ENCODE measurements around the gene INO80C.

The INO80C gene

GRCh38 chr18:35526495-35527059 lies 28.8 kb upstream of the INO80C start:
- Histone ChIP-seq H3K36me3 (replicated peaks; ENCODE audit: insufficient read depth, low read length) (no peaks in the 10 kb centered on the region), H3K9me2 (replicated peaks; ENCODE audit: insufficient read depth, low read length) (no peaks in the 10 kb centered on the region), H2AFZ (ENCODE audit: low read length) (no peak overlapping the region), H4K20me1 (ENCODE audit: insufficient read depth, low read length) (no peaks in the 10 kb centered on the region), H3K9ac (ENCODE audit: low read length) (no peak overlapping the region), H3K4me2 (ENCODE audit: low read depth, low read length) (no peak overlapping the region), H3K27me3 (replicated peaks; ENCODE audit: insufficient read depth, low read length) (no peaks in the 10 kb centered on the region), H3K4me1 (ENCODE audit: low read length) (no peaks in the 10 kb centered on the region), H3F3A (ENCODE audit: insufficient read depth, low read length) (no peaks in the 10 kb centered on the region), H3K79me2 (ENCODE audit: low read length) (no peaks in the 10 kb centered on the region), H3K4me3 (ENCODE audit: low read length) (no peak overlapping the region), H3K27ac (ENCODE audit: low read length) (no peak overlapping the region), H3K9me3 (replicated peaks; ENCODE audit: insufficient read depth, low read length) (no peaks in the 10 kb centered on the region)
- TF ChIP-seq EZH2 (optimal IDR thresholded peaks at IDR 0.05; ENCODE audit: low read depth, low read length): no peak
- TF ChIP-seq CTCF (IDR thresholded peaks at IDR 0.05; ENCODE audit: low read length): no peak
- TF ChIP-seq EZH2phosphoT487 (IDR thresholded peaks at IDR 0.05; ENCODE audit: low read length): no peak
- DNase-seq: no peak

GRCh38 chr18:35525795-35526494 lies 28.2 kb upstream of the INO80C start:
- no peak for TF ChIP-seq EZH2phosphoT487 (IDR thresholded peaks at IDR 0.05; ENCODE audit: low read length)
- TF ChIP-seq CTCF (IDR thresholded peaks at IDR 0.05; ENCODE audit: low read length): no peak
- TF ChIP-seq EZH2 (optimal IDR thresholded peaks at IDR 0.05; ENCODE audit: low read depth, low read length): no peak
- Histone ChIP-seq H3F3A (ENCODE audit: insufficient read depth, low read length) (no peaks in the 10 kb centered on the region), H3K4me3 (ENCODE audit: low read length) (no peak overlapping the region), H4K20me1 (ENCODE audit: insufficient read depth, low read length) (no peaks in the 10 kb centered on the region), H3K4me2 (ENCODE audit: low read depth, low read length) (no peak overlapping the region), H3K4me1 (ENCODE audit: low read length) (no peaks in the 10 kb centered on the region), H3K36me3 (replicated peaks; ENCODE audit: insufficient read depth, low read length) (no peaks in the 10 kb centered on the region), H3K79me2 (ENCODE audit: low read length) (no peaks in the 10 kb centered on the region), H3K9me3 (replicated peaks; ENCODE audit: insufficient read depth, low read length) (no peaks in the 10 kb centered on the region), H3K9ac (ENCODE audit: low read length) (no peak overlapping the region), H2AFZ (ENCODE audit: low read length) (no peak overlapping the region), H3K9me2 (replicated peaks; ENCODE audit: insufficient read depth, low read length) (no peaks in the 10 kb centered on the region), H3K27ac (ENCODE audit: low read length) (no peak overlapping the region), H3K27me3 (replicated peaks; ENCODE audit: insufficient read depth, low read length) (no peaks in the 10 kb centered on the region)
- DNase-seq: no peak

GRCh38 chr18:35524226-35524625 lies 26.5 kb upstream of the INO80C start:
- Histone ChIP-seq H3K4me2 (ENCODE audit: low read depth, low read length) (no peak overlapping the region), H3K9me2 (replicated peaks; ENCODE audit: insufficient read depth, low read length) (no peaks in the 10 kb centered on the region), H3K9me3 (replicated peaks; ENCODE audit: insufficient read depth, low read length) (no peaks in the 10 kb centered on the region), H3K36me3 (replicated peaks; ENCODE audit: insufficient read depth, low read length) (no peaks in the 10 kb centered on the region), H3K4me3 (ENCODE audit: low read length) (no peak overlapping the region), H3F3A (ENCODE audit: insufficient read depth, low read length) (no peaks in the 10 kb centered on the region), H3K79me2 (ENCODE audit: low read length) (no peaks in the 10 kb centered on the region), H3K9ac (ENCODE audit: low read length) (no peak overlapping the region), H3K27ac (ENCODE audit: low read length) (no peak overlapping the region), H4K20me1 (ENCODE audit: insufficient read depth, low read length) (no peaks in the 10 kb centered on the region), H3K4me1 (ENCODE audit: low read length) (no peaks in the 10 kb centered on the region), H2AFZ (ENCODE audit: low read length) (no peak overlapping the region), H3K27me3 (replicated peaks; ENCODE audit: insufficient read depth, low read length) (no peaks in the 10 kb centered on the region)
- DNase-seq: no peak
- no peak for TF ChIP-seq EZH2phosphoT487 (IDR thresholded peaks at IDR 0.05; ENCODE audit: low read length)
- TF ChIP-seq CTCF (IDR thresholded peaks at IDR 0.05; ENCODE audit: low read length): no peak
- TF ChIP-seq EZH2 (optimal IDR thresholded peaks at IDR 0.05; ENCODE audit: low read depth, low read length): no peak
